Lower leg skin (tissue), 3 donors: ENCODE results near the gene ALPK1.

Experiments
- POLR2A ChIP-seq, 2 donors: fragments of 450-650 bp; IDR thresholded peaks; one replicate each; pipeline ENCODE4 v1.6.1; 2016 to 2017; ENCODE audit warnings: antibody characterized with exemption in 2 of 2, mild to moderate bottlenecking in 1 of 2, moderate library complexity in 1 of 2
- TF ChIP-seq, protein P1 (sequence below), 3 donors: fragments of 450-650 bp; IDR thresholded peaks; one replicate each; pipeline ENCODE4 v1.5.1; 2016; ENCODE audit warnings: antibody characterized with exemption in 3 of 3, mild to moderate bottlenecking in 3 of 3, moderate library complexity in 2 of 3

DNA sequence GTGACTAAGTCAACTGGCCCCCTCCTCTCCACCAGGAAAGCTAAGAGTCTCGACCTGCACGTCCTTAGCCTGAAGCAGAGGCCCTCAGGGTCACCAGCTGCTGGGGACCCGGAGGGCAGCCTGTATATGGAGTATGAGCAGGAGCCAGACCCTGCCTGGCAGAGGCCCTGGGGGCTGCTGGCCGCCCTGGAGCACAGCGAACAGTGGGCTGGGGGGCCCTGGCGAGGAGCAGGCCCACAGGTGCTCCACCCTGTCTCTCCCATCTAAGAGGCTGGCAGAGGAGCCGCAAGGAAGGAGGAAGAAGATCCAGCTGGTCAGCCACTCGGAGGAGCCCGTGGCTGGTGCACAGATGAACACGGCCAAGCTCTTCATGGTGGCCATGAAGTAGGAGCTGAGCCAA lies 61.2 kb downstream of the ALPK1 start:
- TF ChIP-seq, protein P1, sequence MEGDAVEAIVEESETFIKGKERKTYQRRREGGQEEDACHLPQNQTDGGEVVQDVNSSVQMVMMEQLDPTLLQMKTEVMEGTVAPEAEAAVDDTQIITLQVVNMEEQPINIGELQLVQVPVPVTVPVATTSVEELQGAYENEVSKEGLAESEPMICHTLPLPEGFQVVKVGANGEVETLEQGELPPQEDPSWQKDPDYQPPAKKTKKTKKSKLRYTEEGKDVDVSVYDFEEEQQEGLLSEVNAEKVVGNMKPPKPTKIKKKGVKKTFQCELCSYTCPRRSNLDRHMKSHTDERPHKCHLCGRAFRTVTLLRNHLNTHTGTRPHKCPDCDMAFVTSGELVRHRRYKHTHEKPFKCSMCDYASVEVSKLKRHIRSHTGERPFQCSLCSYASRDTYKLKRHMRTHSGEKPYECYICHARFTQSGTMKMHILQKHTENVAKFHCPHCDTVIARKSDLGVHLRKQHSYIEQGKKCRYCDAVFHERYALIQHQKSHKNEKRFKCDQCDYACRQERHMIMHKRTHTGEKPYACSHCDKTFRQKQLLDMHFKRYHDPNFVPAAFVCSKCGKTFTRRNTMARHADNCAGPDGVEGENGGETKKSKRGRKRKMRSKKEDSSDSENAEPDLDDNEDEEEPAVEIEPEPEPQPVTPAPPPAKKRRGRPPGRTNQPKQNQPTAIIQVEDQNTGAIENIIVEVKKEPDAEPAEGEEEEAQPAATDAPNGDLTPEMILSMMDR (IDR thresholded peaks at IDR 0.05): no peak
- no peak for TF ChIP-seq POLR2A (IDR thresholded peaks at IDR 0.05)
